ENCODE measurements around the gene TRMU.

DNA sequence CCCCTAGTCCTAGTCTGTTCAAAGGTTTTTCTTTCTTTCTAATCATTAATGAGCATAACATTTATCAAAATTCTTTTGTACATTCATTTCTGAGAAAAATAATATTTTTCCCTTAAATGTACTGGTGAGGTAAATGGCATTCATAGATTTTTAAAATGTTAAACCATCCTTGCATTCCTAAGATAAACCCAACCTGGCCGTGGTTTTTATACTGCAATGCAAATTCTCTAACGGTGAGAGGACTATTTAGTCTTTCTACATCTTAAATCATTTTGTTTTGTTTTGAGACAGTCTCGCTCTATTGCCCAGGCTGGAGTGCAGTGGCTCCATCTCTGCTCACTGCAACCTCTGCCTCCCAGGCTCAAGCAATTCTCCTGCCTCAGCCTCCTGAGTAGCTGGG, 40.6 kb downstream of the TRMU start:
- TF ChIP-seq, protein P1, sequence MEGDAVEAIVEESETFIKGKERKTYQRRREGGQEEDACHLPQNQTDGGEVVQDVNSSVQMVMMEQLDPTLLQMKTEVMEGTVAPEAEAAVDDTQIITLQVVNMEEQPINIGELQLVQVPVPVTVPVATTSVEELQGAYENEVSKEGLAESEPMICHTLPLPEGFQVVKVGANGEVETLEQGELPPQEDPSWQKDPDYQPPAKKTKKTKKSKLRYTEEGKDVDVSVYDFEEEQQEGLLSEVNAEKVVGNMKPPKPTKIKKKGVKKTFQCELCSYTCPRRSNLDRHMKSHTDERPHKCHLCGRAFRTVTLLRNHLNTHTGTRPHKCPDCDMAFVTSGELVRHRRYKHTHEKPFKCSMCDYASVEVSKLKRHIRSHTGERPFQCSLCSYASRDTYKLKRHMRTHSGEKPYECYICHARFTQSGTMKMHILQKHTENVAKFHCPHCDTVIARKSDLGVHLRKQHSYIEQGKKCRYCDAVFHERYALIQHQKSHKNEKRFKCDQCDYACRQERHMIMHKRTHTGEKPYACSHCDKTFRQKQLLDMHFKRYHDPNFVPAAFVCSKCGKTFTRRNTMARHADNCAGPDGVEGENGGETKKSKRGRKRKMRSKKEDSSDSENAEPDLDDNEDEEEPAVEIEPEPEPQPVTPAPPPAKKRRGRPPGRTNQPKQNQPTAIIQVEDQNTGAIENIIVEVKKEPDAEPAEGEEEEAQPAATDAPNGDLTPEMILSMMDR (IDR thresholded peaks at IDR 0.05), result no peak
- no peak for TF ChIP-seq POLR2AphosphoS5 (IDR thresholded peaks at IDR 0.05; ENCODE audit: low read depth, low read length)
- TF ChIP-seq, protein P2, sequence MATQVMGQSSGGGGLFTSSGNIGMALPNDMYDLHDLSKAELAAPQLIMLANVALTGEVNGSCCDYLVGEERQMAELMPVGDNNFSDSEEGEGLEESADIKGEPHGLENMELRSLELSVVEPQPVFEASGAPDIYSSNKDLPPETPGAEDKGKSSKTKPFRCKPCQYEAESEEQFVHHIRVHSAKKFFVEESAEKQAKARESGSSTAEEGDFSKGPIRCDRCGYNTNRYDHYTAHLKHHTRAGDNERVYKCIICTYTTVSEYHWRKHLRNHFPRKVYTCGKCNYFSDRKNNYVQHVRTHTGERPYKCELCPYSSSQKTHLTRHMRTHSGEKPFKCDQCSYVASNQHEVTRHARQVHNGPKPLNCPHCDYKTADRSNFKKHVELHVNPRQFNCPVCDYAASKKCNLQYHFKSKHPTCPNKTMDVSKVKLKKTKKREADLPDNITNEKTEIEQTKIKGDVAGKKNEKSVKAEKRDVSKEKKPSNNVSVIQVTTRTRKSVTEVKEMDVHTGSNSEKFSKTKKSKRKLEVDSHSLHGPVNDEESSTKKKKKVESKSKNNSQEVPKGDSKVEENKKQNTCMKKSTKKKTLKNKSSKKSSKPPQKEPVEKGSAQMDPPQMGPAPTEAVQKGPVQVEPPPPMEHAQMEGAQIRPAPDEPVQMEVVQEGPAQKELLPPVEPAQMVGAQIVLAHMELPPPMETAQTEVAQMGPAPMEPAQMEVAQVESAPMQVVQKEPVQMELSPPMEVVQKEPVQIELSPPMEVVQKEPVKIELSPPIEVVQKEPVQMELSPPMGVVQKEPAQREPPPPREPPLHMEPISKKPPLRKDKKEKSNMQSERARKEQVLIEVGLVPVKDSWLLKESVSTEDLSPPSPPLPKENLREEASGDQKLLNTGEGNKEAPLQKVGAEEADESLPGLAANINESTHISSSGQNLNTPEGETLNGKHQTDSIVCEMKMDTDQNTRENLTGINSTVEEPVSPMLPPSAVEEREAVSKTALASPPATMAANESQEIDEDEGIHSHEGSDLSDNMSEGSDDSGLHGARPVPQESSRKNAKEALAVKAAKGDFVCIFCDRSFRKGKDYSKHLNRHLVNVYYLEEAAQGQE (IDR thresholded peaks at IDR 0.05; ENCODE audit: insufficient read depth in 1 of 2, low read depth in 2 of 2, low read length in 1 of 2), result no peak
